Endothelial cell of umbilical vein (primary cell): ENCODE measurements around the gene SOX8.

Experiments used
- EZH2 ChIP-seq: IDR thresholded peaks from 2 replicates; pipeline ENCODE4 v1.6.1; 2012; ENCODE audit warnings: borderline replicate concordance, low read depth, mild to moderate bottlenecking, moderate library complexity, low read length, inconsistent platforms; ENCODE audit not compliant: severe bottlenecking
- FOS ChIP-seq: IDR thresholded peaks from 2 replicates; pipeline ENCODE4 v1.6.1; 2011; ENCODE audit warnings: mild to moderate bottlenecking, low read length, moderate library complexity, borderline replicate concordance; ENCODE audit not compliant: insufficient read depth
- GATA2 ChIP-seq: IDR thresholded peaks from 2 replicates; pipeline ENCODE4 v1.7.0; 2011; ENCODE audit warnings: low read depth, mild to moderate bottlenecking, moderate library complexity, mixed read lengths, low read length; ENCODE audit not compliant: insufficient read length, insufficient read depth
- JUN ChIP-seq: IDR thresholded peaks from 2 replicates; pipeline ENCODE4 v1.6.1; 2011; ENCODE audit warnings: borderline replicate concordance, low read depth; ENCODE audit not compliant: insufficient read length, insufficient read depth
- POLR2A ChIP-seq: IDR thresholded peaks from 2 replicates; pipeline ENCODE4 v1.6.1; 2012; ENCODE audit warnings: low read depth, mild to moderate bottlenecking, control low read depth, low read length
- POLR2AphosphoS5 ChIP-seq: IDR thresholded peaks from 2 replicates; pipeline ENCODE4 v1.6.1; 2012; ENCODE audit warnings: low read depth, mild to moderate bottlenecking, control low read depth, low read length, moderate library complexity; ENCODE audit not compliant: insufficient read depth
- TF ChIP-seq, protein P1 (sequence below), 2 donors: IDR thresholded peaks; 1 replicate in 1 of 2; 2 replicates in 1 of 2; pipeline ENCODE4 v1.5.1; 2011; ENCODE audit warnings: low read length in 2 of 2, mild to moderate bottlenecking in 2 of 2, moderate library complexity in 2 of 2, control low read depth in 1 of 2, inconsistent platforms in 1 of 2, low read depth in 1 of 2; ENCODE audit not compliant: insufficient read depth in 1 of 2; ENCODE audit errors: extremely low read depth in 1 of 2
- TF ChIP-seq, protein P2 (sequence below): IDR thresholded peaks from 2 replicates; pipeline ENCODE4 v1.6.1; 2011; ENCODE audit not compliant: insufficient read depth, insufficient read length

DNA sequence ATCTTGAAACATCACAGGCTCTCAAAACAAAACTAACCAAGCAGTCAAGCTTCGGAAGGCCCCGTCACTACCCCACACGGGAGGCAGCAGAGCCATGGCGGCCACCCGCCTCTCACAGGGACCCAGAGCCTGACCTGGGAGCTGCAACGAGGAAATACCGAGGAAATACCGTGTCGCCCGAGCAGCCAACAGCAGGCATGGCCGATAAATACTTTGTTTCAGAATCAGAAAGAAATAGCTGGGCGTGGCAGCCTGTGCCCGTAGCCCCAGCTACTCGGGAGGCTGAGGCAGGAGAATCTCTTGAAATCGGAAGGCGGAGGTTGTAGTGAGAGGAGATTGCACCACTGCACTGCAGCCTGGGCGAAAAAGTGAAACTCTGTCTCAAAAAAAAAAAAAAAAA, 17.7 kb upstream of the SOX8 start:
- TF ChIP-seq, protein P1, sequence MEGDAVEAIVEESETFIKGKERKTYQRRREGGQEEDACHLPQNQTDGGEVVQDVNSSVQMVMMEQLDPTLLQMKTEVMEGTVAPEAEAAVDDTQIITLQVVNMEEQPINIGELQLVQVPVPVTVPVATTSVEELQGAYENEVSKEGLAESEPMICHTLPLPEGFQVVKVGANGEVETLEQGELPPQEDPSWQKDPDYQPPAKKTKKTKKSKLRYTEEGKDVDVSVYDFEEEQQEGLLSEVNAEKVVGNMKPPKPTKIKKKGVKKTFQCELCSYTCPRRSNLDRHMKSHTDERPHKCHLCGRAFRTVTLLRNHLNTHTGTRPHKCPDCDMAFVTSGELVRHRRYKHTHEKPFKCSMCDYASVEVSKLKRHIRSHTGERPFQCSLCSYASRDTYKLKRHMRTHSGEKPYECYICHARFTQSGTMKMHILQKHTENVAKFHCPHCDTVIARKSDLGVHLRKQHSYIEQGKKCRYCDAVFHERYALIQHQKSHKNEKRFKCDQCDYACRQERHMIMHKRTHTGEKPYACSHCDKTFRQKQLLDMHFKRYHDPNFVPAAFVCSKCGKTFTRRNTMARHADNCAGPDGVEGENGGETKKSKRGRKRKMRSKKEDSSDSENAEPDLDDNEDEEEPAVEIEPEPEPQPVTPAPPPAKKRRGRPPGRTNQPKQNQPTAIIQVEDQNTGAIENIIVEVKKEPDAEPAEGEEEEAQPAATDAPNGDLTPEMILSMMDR (IDR thresholded peaks at IDR 0.05; ENCODE audit: extremely low read depth in 1 of 2, insufficient read depth in 1 of 2, low read depth in 1 of 2, low read length in 2 of 2), result no peak
- no peak for TF ChIP-seq EZH2
- TF ChIP-seq POLR2A, result peak; percentile 51
- TF ChIP-seq, protein P2, sequence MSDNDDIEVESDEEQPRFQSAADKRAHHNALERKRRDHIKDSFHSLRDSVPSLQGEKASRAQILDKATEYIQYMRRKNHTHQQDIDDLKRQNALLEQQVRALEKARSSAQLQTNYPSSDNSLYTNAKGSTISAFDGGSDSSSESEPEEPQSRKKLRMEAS, result no peak
- TF ChIP-seq POLR2AphosphoS5, result peak; percentile 13
- no peak for TF ChIP-seq FOS
- TF ChIP-seq JUN, result no peak
- TF ChIP-seq GATA2, result no peak
